DLD1 (cell line): ENCODE data around the gene OXT.
"Not testable (repeated sequence)": the region's sequence is repeated elsewhere in the genome, so short reads cannot be mapped to it uniquely, and the experiment has no call there.

Experiments
- in situ Hi-C: cut with HindIII; loops from 2 replicates; pipeline ENCODE4 v1.10.0; 2017; ENCODE audit warnings: low sequenced_read_pairs

The OXT gene

GRCh38 chr20:3071610-3072529, at the start of gene OXT:
OXT (plus strand) TSS chr20:3071620; CDS start chr20:3071656, 36 bp downstream.
- in situ Hi-C loops = no loop called here

GRCh38 chr20:3021777-3022176, 49.6 kb upstream of the OXT start:
- in situ Hi-C loops = no loop called here

- in situ Hi-C loops = not testable (repeated sequence)
These were observed 48.6 kb upstream of the OXT start for GRCh38 chr20:3022559-3023490.

- in situ Hi-C loops = no loop called here
These were observed 43.4 kb upstream of the OXT start for GRCh38 chr20:3027987-3028386.

GRCh38 chr20:3031524-3032147, 39.8 kb upstream of the OXT start:
- in situ Hi-C loops = no loop called here

GRCh38 chr20:3032624-3033023, 38.8 kb upstream of the OXT start:
- in situ Hi-C loops = no loop called here

- in situ Hi-C loops = no loop called here
These were observed 33.8 kb upstream of the OXT start for GRCh38 chr20:3037654-3038053.

- in situ Hi-C loops = no loop called here
These were observed 33.0 kb upstream of the OXT start for GRCh38 chr20:3038454-3038853.

- in situ Hi-C loops = no loop called here
These were observed 32.0 kb upstream of the OXT start for GRCh38 chr20:3039426-3039825.

- in situ Hi-C loops = no loop called here
These were observed 31.3 kb upstream of the OXT start for GRCh38 chr20:3040086-3040485.

- in situ Hi-C loops = no loop called here
These were observed 29.5 kb upstream of the OXT start for GRCh38 chr20:3041854-3042409.

GRCh38 chr20:3042625-3043024, 28.8 kb upstream of the OXT start:
- in situ Hi-C loops = no loop called here

GRCh38 chr20:3043322-3043721, 28.1 kb upstream of the OXT start, which contains the start of gene GNRH2:
GNRH2 (plus strand) TSS chr20:3043622; CDS start chr20:3044415, 793 bp downstream.
- in situ Hi-C loops = no loop called here

- in situ Hi-C loops = no loop called here
These were observed 27.0 kb upstream of the OXT start for GRCh38 chr20:3044336-3044965.

GRCh38 chr20:3045042-3045815, 26.2 kb upstream of the OXT start:
- in situ Hi-C loops = no loop called here

GRCh38 chr20:3045816-3046676, 25.4 kb upstream of the OXT start, which contains the start of gene MRPS26:
MRPS26 (plus strand) TSS chr20:3046052; CDS start chr20:3046069, 17 bp downstream.
- in situ Hi-C loops = no loop called here

GRCh38 chr20:3046677-3047462, 24.6 kb upstream of the OXT start:
- in situ Hi-C loops = no loop called here
